ENCODE measurements around the gene MAN1C1. TPM values are rescaled to one million over a fixed set of nuclear protein-coding genes. Genes with fewer than 3 reads are reported as not detected.
"Not testable (repeated sequence)": the region's sequence is repeated elsewhere in the genome, so short reads cannot be mapped to it uniquely, and the experiment has no call there.

Gene MAN1C1
- total RNA-seq, 1 experiment from 2014 or later: 1.5 TPM

- BruUV-seq (replicated peaks): no TSS peak
- H3K27ac ChIP-seq (ENCODE audit: low read length): no peak overlapping the region
- POLR2A ChIA-PET: no interaction called here
- DNase-seq (ENCODE audit: low read depth, low spot score): no peak
- H3K36me3 ChIP-seq (ENCODE audit: control insufficient read depth, insufficient read depth, low read length): no peaks in the 10 kb centered on the region
- ATAC-seq: no peak
- H3K27me3 ChIP-seq (ENCODE audit: control insufficient read depth, insufficient read depth, low read length): no peaks in the 10 kb centered on the region
- intact Hi-C loops (cut with micrococcal nuclease; ENCODE audit: unreplicated experiment) (no loop called here), in situ Hi-C loops (cut with HindIII; ENCODE audit: low pct_unique_long_range_greater_than_20kb, low sequenced_read_pairs) (no loop called here)
- TF ChIP-seq REST (IDR thresholded peaks at IDR 0.05; ENCODE audit: insufficient read depth in 1 of 2, low read depth in 2 of 2, low read length in 1 of 2) (no peak), CTCF (IDR thresholded peaks at IDR 0.05) (no peak), POLR2AphosphoS5 (IDR thresholded peaks at IDR 0.05; ENCODE audit: low read depth, low read length) (no peak), TCF7L2 (IDR thresholded peaks at IDR 0.05; ENCODE audit: low read depth, low read length) (no peak)
- CTCF ChIA-PET: interaction anchor here (0.6 kb wide), 1 partner anchor 125 kb away, joined by 8 read pairs; no protein-coding TSS in a partner anchor
- H3K9me3 ChIP-seq (ENCODE audit: control insufficient read depth, insufficient read depth, low read depth, low read length): no peaks in the 10 kb centered on the region
- no peak overlapping the region for H3K4me3 ChIP-seq (ENCODE audit: low read depth in 2 of 2, low read length in 2 of 2)
- H3K4me1 ChIP-seq (ENCODE audit: control insufficient read depth, insufficient read depth, low read length): no peaks in the 10 kb centered on the region
These were observed 81.0 kb downstream of the MAN1C1 start for GRCh38 chr1:25697435-25698217.

GRCh38 chr1:25698252-25698651, 81.7 kb downstream of the MAN1C1 start:
- no peak overlapping the region for H3K27ac ChIP-seq (ENCODE audit: low read length)
- in situ Hi-C loops (cut with HindIII; ENCODE audit: low pct_unique_long_range_greater_than_20kb, low sequenced_read_pairs): no loop called here
- no peak for DNase-seq (ENCODE audit: low read depth, low spot score)
- H3K9me3 ChIP-seq (ENCODE audit: control insufficient read depth, insufficient read depth, low read depth, low read length): no peaks in the 10 kb centered on the region
- H3K36me3 ChIP-seq (ENCODE audit: control insufficient read depth, insufficient read depth, low read length): no peaks in the 10 kb centered on the region
- TF ChIP-seq CTCF (IDR thresholded peaks at IDR 0.05) (no peak), TCF7L2 (IDR thresholded peaks at IDR 0.05; ENCODE audit: low read depth, low read length) (no peak)
- H3K4me1 ChIP-seq (ENCODE audit: control insufficient read depth, insufficient read depth, low read length): no peaks in the 10 kb centered on the region
- ChIA-PET CTCF (interaction anchor here (0.5 kb wide), 1 partner anchor 126 kb away, joined by 11 read pairs; no protein-coding TSS in a partner anchor), POLR2A (no interaction called here)
- H3K4me3 ChIP-seq (ENCODE audit: low read depth in 2 of 2, low read length in 2 of 2): no peak overlapping the region
- BruUV-seq (replicated peaks): no TSS peak
- no peaks in the 10 kb centered on the region for H3K27me3 ChIP-seq (ENCODE audit: control insufficient read depth, insufficient read depth, low read length)
- intact Hi-C loops (cut with micrococcal nuclease; ENCODE audit: unreplicated experiment): no loop called here
- ATAC-seq: no peak

DNA sequence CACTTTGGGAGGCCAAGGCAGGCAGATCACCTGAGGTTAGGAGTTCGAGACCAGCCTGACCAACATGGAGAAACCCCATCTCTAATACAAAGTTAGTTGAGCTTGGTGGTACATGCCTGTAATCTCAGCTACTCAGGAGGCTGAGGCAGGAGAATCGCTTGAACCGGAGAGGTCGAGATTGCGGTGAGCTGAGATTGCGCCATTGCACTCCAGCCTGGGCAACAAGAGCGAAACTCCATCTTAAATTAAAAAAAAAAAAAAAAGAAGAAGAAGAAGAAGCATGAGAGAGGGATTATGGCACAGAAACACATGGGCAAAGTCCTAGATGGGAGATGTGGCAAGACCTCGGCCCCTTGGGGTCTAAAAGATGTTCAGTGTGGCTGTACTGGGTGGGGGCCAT, 82.5 kb downstream of the MAN1C1 start:
- CTCF ChIA-PET; H3K4me1 ChIP-seq (ENCODE audit: control insufficient read depth, insufficient read depth, low read length); in situ Hi-C loops (cut with HindIII; ENCODE audit: low pct_unique_long_range_greater_than_20kb, low sequenced_read_pairs); BruUV-seq (replicated peaks); H3K27me3 ChIP-seq (ENCODE audit: control insufficient read depth, insufficient read depth, low read length); ATAC-seq; DNase-seq (ENCODE audit: low read depth, low spot score); H3K27ac ChIP-seq (ENCODE audit: low read length); H3K4me3 ChIP-seq (ENCODE audit: low read depth in 2 of 2, low read length in 2 of 2); intact Hi-C loops (cut with micrococcal nuclease; ENCODE audit: unreplicated experiment); POLR2A ChIA-PET; H3K9me3 ChIP-seq (ENCODE audit: control insufficient read depth, insufficient read depth, low read depth, low read length); H3K36me3 ChIP-seq (ENCODE audit: control insufficient read depth, insufficient read depth, low read length): not testable (repeated sequence)
